Nephron progenitor cell (in vitro differentiated cells): ENCODE results near the gene KLK8.

Experiments
- DNase-seq: peaks from one replicate; pipeline ENCODE4 v3.0.0; 2021
- H3K27ac Mint-ChIP-seq: 2 replicates; pipeline ENCODE4 v1.8.0; 2021; ENCODE audit warnings: mild to moderate bottlenecking, moderate library complexity, mixed read lengths
- H3K27me3 Mint-ChIP-seq: 2 replicates; pipeline ENCODE4 v1.8.0; 2021; ENCODE audit warnings: mild to moderate bottlenecking, low read depth, mixed read lengths; ENCODE audit not compliant: poor library complexity
- H3K36me3 Mint-ChIP-seq: 2 replicates; pipeline ENCODE4 v1.8.0; 2021; ENCODE audit warnings: low read depth, mixed read lengths
- H3K4me1 Mint-ChIP-seq: 2 replicates; pipeline ENCODE4 v1.8.0; 2021; ENCODE audit warnings: mixed read lengths
- H3K4me3 Mint-ChIP-seq: 2 replicates; pipeline ENCODE4 v1.8.0; 2021; ENCODE audit warnings: mild to moderate bottlenecking, moderate library complexity, mixed read lengths
- H3K9me3 Mint-ChIP-seq: 2 replicates; pipeline ENCODE4 v1.8.0; 2021; ENCODE audit warnings: mild to moderate bottlenecking, moderate library complexity, mixed read lengths
- CTCF ChIP-seq: fragments of 200-600 bp; sonication (generic); IDR thresholded peaks from 2 replicates; pipeline ENCODE4 v1.5.0; 2021; ENCODE audit warnings: antibody characterized with exemption

KLK8 gene

GRCh38 chr19:51001515-51001914 is at the start of gene KLK8:
Gene KLK8, minus strand, starts transcription at chr19:51001604. Its CDS starts 437 bp downstream, at chr19:51001167.
- H3K4me1 Mint-ChIP-seq: peaks cover 58% of the 10 kb centered on the region
- H3K9me3 Mint-ChIP-seq: no peaks in the 10 kb centered on the region
- peaks cover 66% of the 10 kb centered on the region for H3K27me3 Mint-ChIP-seq
- H3K4me3 Mint-ChIP-seq: peak within 1 kb of the TSS; percentile 56
- no peak for DNase-seq
- H3K36me3 Mint-ChIP-seq: no peaks in the 10 kb centered on the region
- peak within 1 kb of the TSS; percentile 95 for H3K27ac Mint-ChIP-seq
- TF ChIP-seq CTCF: no peak

- Mint-ChIP-seq H3K4me1 (peaks cover 5% of the 10 kb centered on the region), H3K36me3 (no peaks in the 10 kb centered on the region), H3K4me3 (no peak overlapping the region), H3K27ac (no peak overlapping the region), H3K9me3 (peaks cover 14% of the 10 kb centered on the region), H3K27me3 (peaks cover 47% of the 10 kb centered on the region)
- TF ChIP-seq CTCF: no peak
- DNase-seq: no peak
Measured at GRCh38 chr19:51047031-51047335, 45.6 kb upstream of the KLK8 start.

- Mint-ChIP-seq H3K9me3 (peaks cover 5% of the 10 kb centered on the region), H3K4me1 (peaks cover 5% of the 10 kb centered on the region), H3K36me3 (no peaks in the 10 kb centered on the region), H3K27ac (no peak overlapping the region), H3K4me3 (no peak overlapping the region), H3K27me3 (peaks cover 49% of the 10 kb centered on the region)
- no peak for DNase-seq
- TF ChIP-seq CTCF: no peak
Measured at GRCh38 chr19:51044327-51044726, 42.9 kb upstream of the KLK8 start.

- peaks cover 45% of the 10 kb centered on the region for H3K27me3 Mint-ChIP-seq
- no peak for TF ChIP-seq CTCF
- H3K4me3 Mint-ChIP-seq: no peak overlapping the region
- no peak overlapping the region for H3K27ac Mint-ChIP-seq
- H3K36me3 Mint-ChIP-seq: no peaks in the 10 kb centered on the region
- DNase-seq: no peak
- peaks cover 5% of the 10 kb centered on the region for H3K4me1 Mint-ChIP-seq
- no peaks in the 10 kb centered on the region for H3K9me3 Mint-ChIP-seq
Measured at GRCh38 chr19:51043497-51043896, 42.1 kb upstream of the KLK8 start.

GRCh38 chr19:51040151-51040550 is 38.7 kb upstream of the KLK8 start:
- H3K36me3 Mint-ChIP-seq: no peaks in the 10 kb centered on the region

More at GRCh38 chr19:51040151-51040550, 38.7 kb upstream of the KLK8 start:
- TF ChIP-seq CTCF: no peak
- Mint-ChIP-seq H3K4me3 (no peak overlapping the region), H3K27ac (no peak overlapping the region), H3K27me3 (peaks cover 25% of the 10 kb centered on the region), H3K4me1 (peaks cover 5% of the 10 kb centered on the region), H3K9me3 (no peaks in the 10 kb centered on the region)
- DNase-seq: no peak
